GM12878 (cell line): ENCODE data around the gene DHRS9. TPM values are rescaled to one million over a fixed set of nuclear protein-coding genes. Genes with fewer than 3 reads are reported as not detected.

Source experiments
- ATAC-seq: fragments of 200-7000 bp; cut with Tn5 transposase; 3 replicates; pipeline ENCODE4 v1.9.1; 2020; ENCODE audit warnings: mild to moderate bottlenecking, moderate library complexity
- BruUV-seq: library from RNA; stranded (reverse); fragments of 400-500 nt; replicated peaks from 2 replicates; lab custom pipeline; 2021; lab: Mats Ljungman, UMichigan
- CTCF ChIA-PET: fragments of 300-600 bp; sonication (Branson Sonifier 250); formaldehyde crosslinking; extraction: SDS; loops from one replicate; lab custom pipeline; 2021; ENCODE audit warnings: inconsistent platforms; lab: Yijun Ruan, JAX
- POLR2A ChIA-PET: fragments of 350-600 bp; formaldehyde crosslinking; extraction: SDS; loops from one replicate; lab custom pipeline; 2021; ENCODE audit warnings: inconsistent platforms; lab: Charles Lee
- RAD21 ChIA-PET: fragments of 300-600 bp; sonication (Branson Sonifier 250); formaldehyde crosslinking; loops from one replicate; lab custom pipeline; 2023; ENCODE audit warnings: antibody characterized with exemption; ENCODE audit not compliant: unreplicated experiment; lab: Charles Lee
- SMC1A ChIA-PET: fragments of 300-600 bp; sonication (Branson Sonifier 250); formaldehyde crosslinking; loops from one replicate; lab custom pipeline; 2023; ENCODE audit not compliant: unreplicated experiment, uncharacterized antibody; lab: Charles Lee
- DNase-seq: peaks from one replicate; pipeline ENCODE4 v3.0.0-alpha.2; 2011; ENCODE audit warnings: low read depth, low spot score
- FAIRE-seq: peaks from 3 replicates; lab custom pipeline; 2011; peaks lifted over from hg19 to GRCh38; lab: Jason Lieb, UNC
- H2AFZ ChIP-seq: 2 replicates; pipeline ENCODE4 v1.6.0; 2011; ENCODE audit warnings: low read depth, low read length, control low read depth; ENCODE audit not compliant: control insufficient read depth
- H3K27ac ChIP-seq: 2 replicates; pipeline ENCODE4 v1.5.1; 2011; ENCODE audit warnings: control low read depth; ENCODE audit not compliant: control insufficient read depth, insufficient read depth
- H3K27me3 ChIP-seq, 2 experiments: replicated peaks in 1 of 2; 2 replicates each; pipeline versions ENCODE4 v1.6.0 to v1.6.1; 2011; ENCODE audit warnings: low read length in 1 of 2; ENCODE audit not compliant: control insufficient read depth in 2 of 2, insufficient read depth in 2 of 2
- H3K36me3 ChIP-seq, 2 experiments: 2 replicates each; pipeline ENCODE4 v1.5.1; 2011; ENCODE audit warnings: low read length in 1 of 2; ENCODE audit not compliant: control insufficient read depth in 2 of 2, insufficient read depth in 2 of 2
- H3K4me1 ChIP-seq: 2 replicates; pipeline ENCODE4 v1.6.1; 2011; ENCODE audit warnings: mild to moderate bottlenecking, low read length, moderate library complexity, mixed read lengths; ENCODE audit not compliant: control insufficient read depth, insufficient read depth
- H3K4me2 ChIP-seq: 2 replicates; pipeline ENCODE4 v1.6.0; 2011; ENCODE audit warnings: control low read depth; ENCODE audit not compliant: control insufficient read depth, insufficient read depth
- H3K4me3 ChIP-seq: fragments of 200-600 bp; sonication (generic); 2 replicates; pipeline ENCODE4 v1.5.1; 2016
- H3K79me2 ChIP-seq: 2 replicates; pipeline ENCODE4 v1.6.0; 2011; ENCODE audit warnings: low read length; ENCODE audit not compliant: control insufficient read depth, insufficient read depth
- H3K9ac ChIP-seq: 2 replicates; pipeline ENCODE4 v1.8.0; 2011; ENCODE audit warnings: low read length, control low read depth, mixed read lengths; ENCODE audit not compliant: control insufficient read depth, insufficient read depth
- H3K9me3 ChIP-seq: replicated peaks from 3 replicates; pipeline ENCODE4 v1.5.1; 2011; ENCODE audit warnings: mild to moderate bottlenecking, low read length; ENCODE audit not compliant: control insufficient read depth, insufficient read depth
- H4K20me1 ChIP-seq: 2 replicates; pipeline ENCODE4 v1.6.0; 2011; ENCODE audit not compliant: control insufficient read depth, insufficient read depth
- BCL11A ChIP-seq: IDR thresholded peaks from 2 replicates; pipeline ENCODE4 v1.6.1; 2011; ENCODE audit warnings: low read depth, low read length
- CEBPB ChIP-seq, 2 experiments: fragments of 150-350 bp in 1 of 2; IDR thresholded peaks; 2 replicates each; pipeline ENCODE4 v1.6.1; 2012 to 2014; ENCODE audit warnings: low read depth in 2 of 2, low read length in 2 of 2, borderline replicate concordance in 1 of 2, inconsistent platforms in 1 of 2
- MYB ChIP-seq: fragments of 150-350 bp; IDR thresholded peaks from 2 replicates; pipeline ENCODE4 v1.6.1; 2014; ENCODE audit warnings: mild to moderate bottlenecking, low read depth, low read length, borderline replicate concordance
- MYC ChIP-seq: IDR thresholded peaks from 2 replicates; pipeline ENCODE4 v1.6.1; 2011; ENCODE audit warnings: mild to moderate bottlenecking, low read length, moderate library complexity, inconsistent platforms; ENCODE audit not compliant: insufficient read depth, insufficient replicate concordance, insufficient read length, severe bottlenecking
- NR2C2 ChIP-seq: IDR thresholded peaks from 2 replicates; pipeline ENCODE4 v1.6.1; 2011; ENCODE audit warnings: borderline replicate concordance, low read depth; ENCODE audit not compliant: control insufficient read depth, insufficient read length
- NR2F1 ChIP-seq: fragments of 450-650 bp; conservative IDR thresholded peaks from 2 replicates; pipeline ENCODE4 v1.6.1; 2017; ENCODE audit warnings: mild to moderate bottlenecking
- RUNX3 ChIP-seq: IDR thresholded peaks from 2 replicates; pipeline ENCODE4 v1.6.1; 2012; ENCODE audit warnings: low read length, inconsistent platforms
- SMARCA5 ChIP-seq: fragments of 450-650 bp; IDR thresholded peaks from 2 replicates; pipeline ENCODE4 v1.6.1; 2017; ENCODE audit warnings: mild to moderate bottlenecking
- TCF3 ChIP-seq: IDR thresholded peaks from 2 replicates; pipeline ENCODE4 v1.6.1; 2012; ENCODE audit warnings: low read depth, mild to moderate bottlenecking, low read length, borderline replicate concordance; ENCODE audit not compliant: insufficient read depth
- TCF7 ChIP-seq: IDR thresholded peaks from 2 replicates; pipeline ENCODE4 v1.6.1; 2014; ENCODE audit warnings: antibody characterized with exemption, borderline replicate concordance
- ZBED1 ChIP-seq: IDR thresholded peaks from 2 replicates; pipeline ENCODE4 v1.6.1; 2016; ENCODE audit warnings: borderline replicate concordance
- ZSCAN29 ChIP-seq: fragments of 450-650 bp; IDR thresholded peaks from 2 replicates; pipeline ENCODE4 v1.6.1; 2017; ENCODE audit warnings: mild to moderate bottlenecking, moderate library complexity
- WGBS: methylation state at CpG from one replicate; pipeline ENCODE4 v1.1.6; 2016; ENCODE audit warnings: low lambda C conversion rate; ENCODE audit not compliant: insufficient replicate concordance, insufficient coverage; ENCODE audit errors: missing lambda C conversion rate; 5-methylcytosine and 5-hydroxymethylcytosine counted together
- in situ Hi-C: fragments of 300-500 bp; cut with MboI; formaldehyde crosslinking; loops from 9 replicates; pipeline ENCODE4 v1.14.3; 2018; ENCODE audit warnings: mixed read lengths
- intact Hi-C: fragments of 100-400 bp; cut with micrococcal nuclease; formaldehyde crosslinking; loops from one replicate; pipeline ENCODE4 v1.14.2; 2022; ENCODE audit not compliant: unreplicated experiment
- polyA plus RNA-seq, 11 experiments: library from polyadenylated mRNA; depleted of rRNA in 4 of 11; unstranded in 6 of 11; stranded (reverse) in 5 of 11; fragments of >200 nt; fragmentation: Nextera tagmentation in 4 of 11; fragmentation: Illumina TruSeq in 1 of 11; extraction: Ambion mirVana in 4 of 11; extraction: Trizol in 1 of 11; gene quantifications; 1 replicate in 1 of 11; 2 replicates in 10 of 11; pipeline versions ENCODE4 v1.2.1 to v1.2.3, GENCODE V29; 2011 to 2016; ENCODE audit warnings: inconsistent platforms in 2 of 11, missing spikeins in 2 of 11, low read depth in 1 of 11
- total RNA-seq, 4 experiments: library from RNA; depleted of rRNA in 3 of 4; stranded (reverse); fragments of >200 nt in 3 of 4; fragmentation: Illumina TruSeq in 1 of 4; extraction: Trizol in 1 of 4; gene quantifications; 2 replicates each; pipeline versions ENCODE4 v1.2.1 to v1.2.3, GENCODE V29; 2013 to 2021
- TF ChIP-seq, protein P1 (sequence below): fragments of 450-650 bp; IDR thresholded peaks from 2 replicates; pipeline ENCODE4 v1.6.1; 2017; ENCODE audit warnings: antibody characterized with exemption, mild to moderate bottlenecking, moderate library complexity

Gene DHRS9
- total and polyA plus RNA-seq, 10 of the 15 experiments (the other 5 are each of a cell fraction or from before 2014, with no cell fraction given), result 0.09 to 0.34 (median 0.13) TPM; not detected in 5

DNA sequence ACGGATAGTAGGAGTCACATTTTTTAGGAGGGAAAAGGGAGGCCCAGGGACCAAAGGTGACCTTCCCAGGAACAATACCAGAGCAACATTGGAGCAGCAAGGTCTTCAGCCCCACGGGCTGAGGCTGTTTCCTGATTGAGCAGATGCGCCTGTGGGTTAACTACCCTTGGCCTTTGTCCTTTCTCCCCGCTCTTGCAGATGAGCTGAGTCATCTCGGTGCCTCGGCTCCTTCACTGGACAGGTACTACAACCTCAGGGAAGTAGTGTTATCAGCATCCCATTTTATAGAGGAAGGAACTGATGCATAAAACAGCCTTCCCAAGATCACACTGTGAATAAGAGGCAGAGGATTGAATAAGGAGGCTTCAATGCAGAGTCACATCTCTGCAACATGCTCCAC, 43.5 kb downstream of the DHRS9 start:
- Histone ChIP-seq H3K4me2 (no peak overlapping the region), H3K79me2 (no peaks in the 10 kb centered on the region), H2AFZ (no peak overlapping the region), H3K4me1 (no peaks in the 10 kb centered on the region), H3K27me3 (no peaks in the 10 kb centered on the region; a peak in 1 of 4 replicates), H3K9me3 (no peaks in the 10 kb centered on the region), H4K20me1 (no peaks in the 10 kb centered on the region), H3K27ac (no peak overlapping the region), H3K9ac (no peak overlapping the region), H3K36me3 (no peaks in the 10 kb centered on the region), H3K4me3 (no peak overlapping the region)
- ChIA-PET CTCF (interaction anchor here (0.6 to 5.8 kb wide), 2 partner anchors 18 to 1372 kb away, joined by 3 to 84 read pairs; no protein-coding TSS in a partner anchor), RAD21 (no interaction called here), SMC1A (no interaction called here), POLR2A (no interaction called here)
- no peak for FAIRE-seq
- WGBS, result 47% methylated on average over 6 of the region's 6 CpGs
- no peak for ATAC-seq
- DNase-seq, result no peak
- TF ChIP-seq SMARCA5, result no peak
- BruUV-seq, result no TSS peak
- in situ Hi-C loops (loop anchor here (25.0 kb wide), 1 partner anchor 799 kb away; no protein-coding TSS in a partner anchor), intact Hi-C loops (no loop called here)

DNA sequence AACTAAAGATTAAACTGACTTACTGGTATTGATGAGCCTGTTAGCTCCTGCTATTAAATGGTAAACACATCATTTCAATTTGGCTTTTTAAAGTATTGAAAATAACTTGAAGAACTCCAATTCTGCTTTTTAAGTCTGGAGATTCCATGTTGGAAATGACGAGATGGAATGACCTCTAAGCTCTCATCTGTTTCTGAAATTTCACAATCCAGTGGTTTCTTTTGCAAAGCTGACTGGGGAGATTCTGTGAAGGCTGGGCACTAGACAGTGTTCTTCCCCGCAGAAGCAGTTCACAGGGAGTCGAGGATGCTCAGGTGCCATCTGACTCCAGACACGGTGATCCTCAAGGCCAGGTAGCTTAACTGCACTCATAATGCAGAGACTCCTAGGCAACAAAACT, 44.7 kb downstream of the DHRS9 start:
- H3K4me3 ChIP-seq, result no peak overlapping the region
- no peak overlapping the region for H3K4me2 ChIP-seq
- ChIA-PET POLR2A (no interaction called here), CTCF (interaction anchor here (0.6 to 3.0 kb wide), 2 partner anchors 9 to 18 kb away, joined by 3 to 14 read pairs; no protein-coding TSS in a partner anchor), SMC1A (interaction anchor here (0.6 kb wide), 1 partner anchor 21 kb away, joined by 3 read pairs; no protein-coding TSS in a partner anchor), RAD21 (no interaction called here)
- no peak for FAIRE-seq
- H3K36me3 ChIP-seq, result no peaks in the 10 kb centered on the region
- H3K79me2 ChIP-seq, result no peaks in the 10 kb centered on the region
- no peaks in the 10 kb centered on the region for H3K4me1 ChIP-seq
- intact Hi-C loops (no loop called here), in situ Hi-C loops (loop anchor here (25.0 kb wide), 1 partner anchor 798 kb away; no protein-coding TSS in a partner anchor)
- no peak overlapping the region for H2AFZ ChIP-seq
- H3K9ac ChIP-seq, result no peak overlapping the region
- H3K27me3 ChIP-seq, result peaks cover 0 to 3% of the 10 kb centered on the region in 2 experiments; a peak in 1 of 4 replicates
- no peak for ATAC-seq
- 49% methylated on average over 4 of the region's 4 CpGs for WGBS
- BruUV-seq, result no TSS peak
- no peaks in the 10 kb centered on the region for H3K9me3 ChIP-seq
- H4K20me1 ChIP-seq, result no peaks in the 10 kb centered on the region
- H3K27ac ChIP-seq, result no peak overlapping the region
- DNase-seq, result no peak
- TF ChIP-seq TCF3 (no peak), MYB (no peak), ZBED1 (no peak), BCL11A (no peak), MYC (no peak), RUNX3 (no peak), CEBPB (IDR thresholded peaks at IDR 0.05; ENCODE audit: borderline replicate concordance in 1 of 2, low read depth in 2 of 2, low read length in 2 of 2) (no peak), NR2F1 (no peak), TCF7 (no peak), ZSCAN29 (no peak), NR2C2 (no peak)
- TF ChIP-seq, protein P1, sequence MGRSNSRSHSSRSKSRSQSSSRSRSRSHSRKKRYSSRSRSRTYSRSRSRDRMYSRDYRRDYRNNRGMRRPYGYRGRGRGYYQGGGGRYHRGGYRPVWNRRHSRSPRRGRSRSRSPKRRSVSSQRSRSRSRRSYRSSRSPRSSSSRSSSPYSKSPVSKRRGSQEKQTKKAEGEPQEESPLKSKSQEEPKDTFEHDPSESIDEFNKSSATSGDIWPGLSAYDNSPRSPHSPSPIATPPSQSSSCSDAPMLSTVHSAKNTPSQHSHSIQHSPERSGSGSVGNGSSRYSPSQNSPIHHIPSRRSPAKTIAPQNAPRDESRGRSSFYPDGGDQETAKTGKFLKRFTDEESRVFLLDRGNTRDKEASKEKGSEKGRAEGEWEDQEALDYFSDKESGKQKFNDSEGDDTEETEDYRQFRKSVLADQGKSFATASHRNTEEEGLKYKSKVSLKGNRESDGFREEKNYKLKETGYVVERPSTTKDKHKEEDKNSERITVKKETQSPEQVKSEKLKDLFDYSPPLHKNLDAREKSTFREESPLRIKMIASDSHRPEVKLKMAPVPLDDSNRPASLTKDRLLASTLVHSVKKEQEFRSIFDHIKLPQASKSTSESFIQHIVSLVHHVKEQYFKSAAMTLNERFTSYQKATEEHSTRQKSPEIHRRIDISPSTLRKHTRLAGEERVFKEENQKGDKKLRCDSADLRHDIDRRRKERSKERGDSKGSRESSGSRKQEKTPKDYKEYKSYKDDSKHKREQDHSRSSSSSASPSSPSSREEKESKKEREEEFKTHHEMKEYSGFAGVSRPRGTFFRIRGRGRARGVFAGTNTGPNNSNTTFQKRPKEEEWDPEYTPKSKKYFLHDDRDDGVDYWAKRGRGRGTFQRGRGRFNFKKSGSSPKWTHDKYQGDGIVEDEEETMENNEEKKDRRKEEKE, result no peak
